HG03095 (cell line): Measurements from ENCODE around the gene HGF.

Experiments
- ATAC-seq: cut with Tn5 transposase; IDR thresholded peaks from one replicate; pipeline ENCODE4 v1.9.1; 2021; ENCODE audit warnings: moderate library complexity; ENCODE audit not compliant: unreplicated experiment

HGF gene

DNA sequence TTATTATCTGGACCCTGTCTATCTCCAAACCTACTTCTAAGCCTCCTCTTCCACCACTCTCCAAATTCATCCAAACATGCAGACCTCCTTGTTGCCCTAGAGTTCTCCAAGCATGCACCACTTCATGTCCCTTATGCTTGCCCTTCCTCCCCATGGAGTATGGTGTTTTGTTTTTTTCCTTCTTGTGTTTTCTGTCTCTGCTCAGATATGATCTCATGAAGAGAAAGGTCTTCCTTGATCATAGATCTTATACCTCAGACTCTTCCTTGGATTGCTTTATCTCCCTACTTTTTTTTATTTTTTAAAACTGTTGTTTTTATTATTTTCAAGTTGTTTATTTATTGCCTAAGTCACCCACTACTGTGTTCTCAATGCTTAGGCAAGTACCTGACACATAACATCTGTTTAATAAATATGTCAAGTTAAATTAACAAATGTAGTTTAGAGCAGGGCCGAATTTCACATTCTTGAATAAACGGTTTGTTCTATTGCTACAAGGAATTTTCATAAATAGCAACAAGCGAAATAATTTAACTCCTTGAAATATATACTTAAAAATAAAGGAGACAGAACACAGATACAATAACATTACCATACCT lies 84.5 kb downstream of the HGF start:
- peak; percentile 18 for ATAC-seq

DNA sequence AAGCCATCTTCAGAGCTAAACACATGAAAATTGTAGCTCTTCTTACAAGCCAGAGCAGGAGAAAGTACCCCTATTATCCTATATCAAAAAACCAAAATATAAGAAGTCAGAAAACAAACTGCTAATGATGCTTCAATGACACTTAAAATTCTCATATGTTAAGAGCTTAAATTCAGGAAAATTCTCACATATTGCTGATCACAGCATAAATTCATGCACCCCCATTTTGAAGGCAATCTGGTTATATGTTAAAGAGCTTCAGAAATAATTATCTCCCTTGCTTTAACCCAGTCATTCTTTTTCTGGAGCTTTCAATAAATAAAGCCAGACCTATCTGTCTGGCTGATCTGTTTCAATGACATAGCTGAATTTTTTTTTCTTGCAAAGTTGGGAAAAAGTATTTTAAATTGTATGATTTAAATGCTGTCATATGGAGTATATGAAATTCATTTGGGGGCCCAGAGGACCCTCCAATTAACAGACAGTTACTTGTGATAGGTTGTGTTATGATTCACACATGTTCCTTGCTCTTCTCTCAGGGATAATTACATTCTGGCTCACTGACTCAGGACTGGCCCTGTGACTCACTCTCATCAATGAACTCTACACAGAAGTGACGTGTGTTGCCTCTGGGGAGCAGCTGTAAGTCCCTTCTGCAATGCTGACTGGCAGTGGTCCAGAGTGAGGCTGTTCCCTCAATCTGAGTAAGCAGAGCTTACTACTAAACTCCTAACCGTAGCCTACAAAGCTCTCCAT lies 85.2 kb downstream of the HGF start:
- peak; percentile 91 for ATAC-seq

DNA sequence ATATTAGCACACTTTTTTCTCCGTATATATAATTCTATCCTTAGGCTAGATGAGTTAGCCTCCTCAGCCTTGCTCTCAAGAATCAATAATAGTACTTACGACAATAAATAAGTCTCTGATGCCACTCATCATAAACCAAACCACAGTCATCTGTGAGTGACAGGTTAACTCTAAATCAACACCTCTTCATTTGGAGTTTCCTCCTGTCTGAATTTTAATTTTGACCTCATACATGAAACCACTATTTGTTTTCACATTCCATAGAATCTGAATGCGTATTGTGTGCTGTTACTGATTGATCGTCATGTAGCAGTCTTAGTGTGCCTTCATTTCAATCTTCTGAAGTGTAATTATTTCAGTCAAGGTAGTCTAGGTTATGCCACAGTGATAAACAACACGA lies 85.8 kb downstream of the HGF start:
- no peak for ATAC-seq

DNA sequence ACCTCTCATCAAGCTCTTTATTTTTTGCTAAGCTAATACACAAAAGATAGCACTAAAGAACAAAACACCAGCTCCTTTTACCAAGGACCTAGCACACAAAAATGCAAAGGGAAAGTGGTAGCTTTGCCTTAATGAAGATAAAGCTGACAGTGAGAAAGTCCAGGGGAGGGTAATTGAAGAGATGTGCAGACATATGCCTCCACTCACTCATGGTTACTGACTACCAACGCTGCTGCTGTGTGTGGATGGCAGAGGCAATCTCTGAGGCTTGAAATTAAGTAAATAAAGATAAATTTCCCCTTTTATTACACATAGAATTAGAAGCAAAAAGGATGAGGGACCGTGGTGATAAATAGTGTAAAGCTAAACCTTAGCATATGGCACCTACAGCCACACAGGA lies 87.0 kb downstream of the HGF start:
- no peak for ATAC-seq

DNA sequence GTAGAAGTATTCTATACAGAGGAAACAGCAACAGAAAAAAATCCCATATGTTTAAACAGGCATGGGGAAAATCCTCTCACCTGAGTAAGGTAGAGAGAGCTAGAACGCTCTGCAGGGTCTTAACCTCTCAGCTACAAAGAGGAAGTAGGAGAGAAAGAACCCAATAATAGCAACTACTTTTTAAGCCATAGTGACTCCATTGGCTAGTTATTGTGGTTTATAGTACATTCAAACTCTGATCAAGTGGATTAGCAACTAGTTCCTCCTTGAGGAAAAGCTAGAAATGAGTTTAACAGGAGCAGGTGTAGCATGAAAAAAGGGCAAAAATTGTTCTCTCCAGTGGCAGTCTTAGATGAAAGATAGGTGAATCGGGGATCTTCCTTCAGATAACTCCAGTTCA lies 89.7 kb downstream of the HGF start:
- no peak for ATAC-seq

DNA sequence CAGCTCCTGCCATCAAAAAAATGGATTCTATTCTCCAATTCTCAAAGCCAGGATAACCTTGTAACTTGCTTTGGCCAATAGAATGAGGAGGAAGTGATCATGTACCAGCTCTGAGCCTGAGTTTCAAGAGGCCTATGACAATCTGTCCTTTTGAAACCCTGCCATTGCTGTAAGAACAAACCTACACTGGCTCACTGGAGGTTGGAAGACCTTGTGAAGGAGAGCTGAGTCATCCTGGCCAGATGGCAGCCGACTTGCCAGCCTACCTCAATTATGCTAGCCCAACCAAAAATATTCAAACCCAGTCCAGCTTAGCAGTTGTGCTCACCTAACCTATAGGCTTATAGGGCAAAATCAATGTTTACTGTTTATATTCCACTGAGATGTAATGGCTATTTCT lies 93.0 kb downstream of the HGF start:
- ATAC-seq, result no peak

DNA sequence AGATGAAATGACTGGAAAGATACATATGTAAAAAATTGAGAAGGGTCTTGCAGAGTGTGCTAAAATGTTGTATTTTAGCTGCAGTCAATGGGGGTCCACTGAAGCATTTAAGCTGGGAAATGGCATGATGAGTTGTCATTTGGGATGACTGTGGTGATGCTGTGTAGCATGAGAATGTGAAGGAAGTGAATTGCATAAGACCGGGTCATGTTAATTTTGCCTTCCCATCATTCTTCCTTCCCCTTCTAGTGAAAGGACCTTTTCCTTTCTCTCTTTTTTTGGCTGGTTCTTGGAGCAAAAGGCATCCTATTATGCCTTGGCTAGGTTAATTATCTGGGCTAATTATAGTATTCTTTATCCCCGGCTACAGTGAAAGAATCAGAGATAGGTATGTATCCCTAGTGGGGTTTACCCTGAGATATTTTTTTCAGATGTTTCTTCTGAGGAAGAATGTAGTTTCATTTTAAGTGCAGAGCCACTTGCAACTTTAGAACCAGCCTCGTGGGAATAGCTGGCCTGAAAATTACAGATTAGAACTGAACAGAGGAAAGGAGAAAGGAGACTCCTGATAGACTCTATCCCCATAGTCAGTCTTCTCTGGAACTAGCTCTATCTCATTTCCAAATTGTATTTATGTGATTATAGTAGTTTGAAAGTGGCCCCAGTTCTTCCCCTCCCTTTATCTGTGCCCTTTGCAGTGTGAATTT lies 93.6 kb downstream of the HGF start:
- no peak for ATAC-seq

DNA sequence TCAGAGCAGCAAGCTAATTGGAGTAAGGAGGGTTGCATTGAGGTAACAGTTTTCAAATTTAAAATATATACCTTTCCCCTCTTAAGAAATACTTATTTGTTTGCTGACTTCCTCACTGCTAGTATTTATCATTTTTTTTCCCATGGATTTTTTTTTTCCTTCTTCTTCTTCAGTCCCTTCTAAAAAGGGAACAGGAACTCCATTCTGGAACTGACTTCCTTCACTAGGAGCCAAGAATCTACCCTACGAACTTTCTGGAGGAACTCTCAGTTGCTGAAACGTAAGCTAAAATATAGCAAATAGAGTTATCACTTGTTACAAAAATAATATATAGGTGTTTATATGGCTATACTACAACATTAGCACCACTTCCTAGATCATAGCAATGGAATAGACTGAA lies 95.4 kb downstream of the HGF start:
- ATAC-seq, result no peak

DNA sequence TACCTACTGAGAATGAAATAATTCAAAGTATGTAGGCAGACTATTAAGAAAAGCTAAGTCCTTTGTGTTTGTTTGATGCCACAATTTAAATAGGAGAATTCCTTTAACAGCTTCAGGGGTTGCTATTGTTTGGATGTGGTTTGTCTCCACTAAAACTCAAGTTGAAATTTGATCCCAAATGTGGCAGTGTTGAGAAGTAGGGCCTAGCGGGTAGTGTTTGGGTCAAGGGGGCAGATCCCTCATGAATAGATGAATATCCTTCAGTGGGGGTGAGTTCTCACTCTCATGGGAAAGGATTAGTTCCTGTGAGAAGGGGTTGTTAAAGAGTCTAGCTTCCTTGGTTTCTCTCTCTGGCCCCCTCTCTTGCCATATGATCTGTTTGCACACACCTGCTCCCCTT lies 97.0 kb downstream of the HGF start:
- ATAC-seq, result no peak

DNA sequence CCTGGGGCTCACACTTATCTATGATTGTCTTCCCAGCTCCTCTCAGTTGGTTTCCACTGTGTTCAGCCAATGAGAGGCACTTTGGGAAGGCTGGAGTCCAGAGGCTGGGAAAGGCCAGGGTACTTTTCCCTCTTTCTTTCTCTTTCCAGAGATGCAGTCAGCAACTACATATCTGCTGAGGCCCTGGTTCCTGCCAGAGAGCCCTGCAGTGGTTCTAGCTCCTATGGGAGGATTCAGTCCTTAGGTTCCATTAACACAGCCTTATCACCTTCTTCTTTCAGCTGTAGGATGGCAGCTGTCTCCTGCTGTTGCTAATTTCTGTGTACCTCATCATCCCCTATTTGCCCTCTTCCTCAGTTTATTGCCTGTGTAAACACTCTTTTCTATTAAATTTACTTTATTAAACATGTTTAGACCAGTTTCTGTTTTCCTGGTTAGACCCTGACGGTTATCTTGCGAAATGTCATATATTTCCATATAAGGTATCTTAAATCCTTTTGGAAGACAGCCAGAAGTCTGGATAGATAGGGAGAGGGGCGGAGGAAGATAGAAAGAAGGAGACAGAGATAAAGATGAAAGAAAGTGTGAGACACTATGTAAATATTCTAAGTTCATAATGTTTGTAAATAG lies 100.3 kb downstream of the HGF start:
- no peak for ATAC-seq

DNA sequence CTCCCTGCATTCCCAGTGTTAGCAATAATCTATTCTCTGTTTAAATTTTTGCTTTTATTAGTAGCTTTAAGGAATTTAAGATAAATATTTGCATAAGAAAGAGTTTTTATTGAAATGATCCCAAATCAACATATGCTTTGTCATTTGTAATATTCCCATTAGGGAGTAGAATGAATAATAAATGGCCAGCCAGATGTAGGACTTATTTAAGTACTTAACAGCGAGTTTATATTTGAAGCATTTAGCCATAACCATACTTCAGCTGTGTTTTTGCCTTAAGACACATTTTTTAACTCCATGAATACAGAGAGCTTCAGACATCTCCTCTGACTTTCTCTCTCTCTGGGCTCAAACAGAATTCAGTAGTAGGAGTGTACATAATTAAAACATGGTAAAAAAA lies 103.6 kb downstream of the HGF start:
- no peak for ATAC-seq

DNA sequence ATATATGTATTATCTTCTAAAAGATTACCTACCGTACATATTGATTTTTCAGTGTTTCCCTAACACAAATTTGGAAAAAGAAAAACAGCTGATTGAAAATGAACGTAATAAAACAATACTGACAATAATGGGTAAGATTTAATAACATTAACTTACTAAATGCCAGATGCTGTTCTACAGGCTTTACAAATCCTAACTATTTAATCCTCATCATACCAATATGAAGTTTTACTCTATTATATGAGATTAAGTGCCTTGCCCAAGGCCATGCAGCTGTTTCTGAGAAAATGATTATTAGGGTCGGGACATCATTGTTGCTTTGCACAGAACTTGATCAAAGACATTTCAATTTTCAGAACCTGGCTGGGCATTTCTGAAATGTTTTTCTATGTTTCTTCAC lies 104.6 kb downstream of the HGF start:
- no peak for ATAC-seq

DNA sequence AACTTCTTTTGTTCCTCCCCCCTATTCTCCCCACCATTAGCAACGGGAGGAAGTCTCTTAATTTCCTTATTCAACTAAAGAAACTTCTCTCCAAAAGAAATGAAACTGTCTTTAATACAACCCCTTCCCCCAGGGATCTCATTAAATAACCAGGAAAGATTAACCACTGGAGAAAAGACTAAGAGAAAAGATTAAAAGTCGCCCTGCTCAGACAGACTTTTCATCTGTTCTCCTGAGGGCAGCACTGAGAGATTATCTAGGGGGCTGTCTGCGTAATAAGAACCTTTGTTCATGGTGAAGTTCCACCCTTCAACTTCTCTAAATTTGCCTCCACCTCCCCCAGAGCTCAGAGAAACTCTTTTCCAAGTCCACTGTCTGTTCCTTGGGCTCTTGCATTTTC lies 105.5 kb downstream of the HGF start:
- no peak for ATAC-seq

DNA sequence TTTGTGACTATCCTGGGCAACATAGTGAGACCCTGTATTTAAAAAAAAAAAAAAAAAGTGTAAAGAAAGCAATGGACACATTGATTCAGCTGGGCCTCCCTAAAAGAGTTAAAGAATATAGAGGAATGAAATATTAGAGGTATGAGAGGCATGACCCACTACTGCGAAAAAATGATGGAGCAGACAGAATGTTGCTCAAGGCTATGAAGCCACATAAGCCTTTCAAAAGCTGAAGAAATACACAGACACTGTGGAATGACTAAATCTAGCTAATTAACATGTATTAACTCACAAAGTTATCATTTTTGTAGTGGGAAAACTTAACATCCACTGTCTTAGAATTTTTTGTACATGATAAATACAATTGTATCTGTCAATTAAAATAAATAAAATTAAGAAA lies 107.3 kb downstream of the HGF start:
- no peak for ATAC-seq

DNA sequence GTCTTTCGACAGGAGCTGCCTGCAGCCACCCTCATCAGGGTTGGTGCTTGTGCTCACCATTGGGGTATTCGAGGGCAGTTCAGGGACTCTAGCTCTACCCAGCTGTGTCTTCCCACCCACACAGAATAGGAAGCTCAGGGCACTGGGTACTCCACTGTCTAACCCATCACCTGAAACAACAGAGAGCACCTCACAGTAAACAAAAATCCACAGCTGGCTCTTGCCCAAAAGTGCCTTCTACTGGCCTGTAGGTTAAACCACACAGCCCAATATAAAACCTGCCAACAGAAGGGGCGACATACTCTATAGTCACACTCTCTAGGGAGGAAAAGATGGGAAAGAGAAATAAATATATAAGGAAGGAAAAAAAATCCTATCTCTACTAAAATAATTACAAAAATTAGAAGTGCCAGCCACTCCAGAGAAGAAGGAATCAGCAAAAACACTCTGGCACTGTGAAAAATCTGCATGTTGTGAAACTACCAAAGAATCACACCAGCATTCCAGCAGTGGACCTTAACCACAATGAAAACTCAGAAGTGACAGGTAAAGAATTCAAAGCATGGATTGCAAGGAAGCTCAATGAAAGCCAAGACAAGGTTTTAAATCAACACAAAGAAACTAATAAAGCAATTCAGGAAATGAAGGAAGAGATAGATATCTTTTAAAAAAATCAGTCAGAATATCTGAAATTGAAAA lies 110.0 kb downstream of the HGF start:
- no peak for ATAC-seq

DNA sequence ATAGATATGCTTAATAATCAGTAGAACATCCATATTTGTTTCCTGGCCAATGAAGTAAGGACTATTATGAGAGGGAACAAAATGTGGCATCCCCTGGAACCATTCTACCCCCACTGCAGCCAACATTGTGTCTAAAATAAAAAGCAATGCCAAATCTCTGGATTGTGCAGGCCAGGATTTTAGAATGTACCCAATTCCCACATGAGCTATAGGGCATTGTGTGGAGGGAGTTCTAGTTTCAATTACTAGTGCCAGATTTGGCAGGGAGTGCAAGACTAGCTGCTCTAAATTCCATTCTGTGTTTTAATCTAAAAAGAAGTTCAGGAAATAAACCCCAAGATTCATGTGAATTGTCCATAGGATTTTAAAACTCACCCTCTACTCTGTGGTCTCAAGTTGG lies 112.3 kb downstream of the HGF start:
- no peak for ATAC-seq

DNA sequence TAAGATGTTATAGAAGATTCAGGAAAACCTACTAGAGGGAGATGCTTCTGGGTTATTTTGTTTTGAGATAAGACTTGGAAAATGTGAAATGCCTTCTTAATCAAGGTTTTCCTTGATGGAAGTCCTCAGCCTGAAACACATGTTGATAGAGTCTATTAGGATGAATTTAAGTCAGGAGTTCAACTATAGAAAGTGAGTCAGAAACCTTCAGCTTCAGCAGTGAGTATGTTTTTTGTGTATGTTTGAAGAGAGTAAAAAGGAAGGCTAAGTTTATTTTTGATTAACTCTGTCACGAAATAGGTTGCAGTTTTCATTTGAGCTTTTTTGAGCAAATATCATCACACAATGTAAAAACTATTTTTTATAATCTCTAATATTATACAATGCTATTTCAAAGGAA lies 114.6 kb downstream of the HGF start:
- no peak for ATAC-seq

DNA sequence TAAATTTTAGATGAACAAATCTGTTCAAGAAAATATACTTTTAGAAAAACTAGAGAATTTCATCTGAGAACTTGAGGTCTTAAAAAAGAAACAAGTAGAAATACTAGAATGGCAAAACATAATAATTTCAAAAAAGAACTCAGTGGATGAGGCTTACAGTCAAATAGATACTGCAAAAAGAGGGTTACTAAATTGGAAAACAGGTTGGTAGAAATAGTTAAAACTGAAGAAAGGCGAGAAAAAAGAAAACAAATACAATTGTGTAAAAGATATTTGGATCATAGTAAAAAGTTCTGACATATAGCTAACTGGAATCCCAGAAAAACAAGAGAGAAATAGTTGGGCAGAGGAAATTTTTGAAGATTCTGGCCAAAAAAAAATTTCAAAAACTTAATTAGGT lies 117.6 kb downstream of the HGF start:
- no peak for ATAC-seq
